Sigmoid colon (tissue), 4 donors: ENCODE results near the gene SBNO2.

Source experiments
- CTCF ChIP-seq, 4 experiments: fragments of 450-650 bp in 3 of 4; fragments of 200-600 bp in 1 of 4; IDR thresholded peaks; one replicate each; pipeline ENCODE4 v1.5.1; 2016 to 2019; ENCODE audit warnings: antibody characterized with exemption in 4 of 4, mild to moderate bottlenecking in 3 of 4, moderate library complexity in 2 of 4
- POLR2A ChIP-seq, 2 donors: fragments of 450-650 bp; IDR thresholded peaks; one replicate each; pipeline ENCODE4 v1.6.1; 2016; ENCODE audit warnings: antibody characterized with exemption in 2 of 2, mild to moderate bottlenecking in 2 of 2, moderate library complexity in 2 of 2
- POLR2AphosphoS5 ChIP-seq, 4 donors: sonication (generic); formaldehyde crosslinking; IDR thresholded peaks; one replicate each; pipeline ENCODE4 v1.6.1; 2017; ENCODE audit warnings: antibody characterized with exemption in 4 of 4

GRCh38 chr19:1213391-1214286 lies 39.6 kb upstream of the SBNO2 start:
- TF ChIP-seq POLR2A (IDR thresholded peaks at IDR 0.05) (no peak), CTCF (IDR thresholded peaks at IDR 0.05) (no peak), POLR2AphosphoS5 (IDR thresholded peaks at IDR 0.05) (peak in 3 of 4 donors; percentile 41 to 58 (median 41))
